GM06990 (cell line): Measurements from ENCODE around the gene SMYD4.
A peak's percentile ranks its signal among the peaks of the same experiment; 100 is the strongest.

ENCODE experiments used
- DNase-seq: peaks from one replicate; pipeline ENCODE4 v3.0.0-alpha.2; 2011; ENCODE audit not compliant: insufficient read length; ENCODE audit errors: extremely low read depth
- H3K27me3 ChIP-seq: replicated peaks from 2 replicates; pipeline ENCODE4 v1.6.0; 2011; ENCODE audit warnings: low read length; ENCODE audit not compliant: control insufficient read depth, insufficient read depth
- H3K36me3 ChIP-seq: 2 replicates; pipeline ENCODE4 v1.5.1; 2011; ENCODE audit warnings: low read length; ENCODE audit not compliant: control insufficient read depth, insufficient read depth
- H3K4me3 ChIP-seq: replicated peaks from 2 replicates; pipeline ENCODE4 v1.5.1; 2011; ENCODE audit warnings: low read depth, mild to moderate bottlenecking, control low read depth, low read length
- TF ChIP-seq, protein P1 (sequence below): IDR thresholded peaks from 2 replicates; pipeline ENCODE4 v1.5.1; 2011; ENCODE audit warnings: low read length, control low read depth, mild to moderate bottlenecking, inconsistent platforms; ENCODE audit not compliant: insufficient read depth, poor library complexity, severe bottlenecking

SMYD4 gene

DNA sequence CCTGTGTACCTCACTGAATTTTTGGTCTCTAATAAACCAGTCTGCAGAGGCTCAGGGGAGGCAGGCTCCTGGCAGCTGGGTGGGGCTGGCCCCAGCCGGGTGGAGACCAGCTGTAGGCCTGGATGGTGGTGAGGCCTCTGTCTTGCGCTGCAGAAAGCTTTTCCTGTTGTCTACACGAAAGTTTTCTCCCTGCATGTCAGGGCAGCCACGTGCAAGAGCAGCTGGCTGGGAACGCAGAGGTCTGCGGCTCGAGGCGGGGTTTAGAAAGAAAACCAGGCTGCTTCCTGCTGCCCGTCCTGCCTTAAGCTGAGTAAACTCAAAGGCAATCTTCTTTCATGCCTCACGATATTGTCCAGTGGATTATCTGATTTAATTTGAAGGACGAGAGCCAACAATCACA lies 65.4 kb downstream of the SMYD4 start:
- Histone ChIP-seq H3K27me3 (no peaks in the 10 kb centered on the region), H3K4me3 (no peak overlapping the region), H3K36me3 (no peaks in the 10 kb centered on the region)
- DNase-seq = peak; percentile 69
- TF ChIP-seq, protein P1, sequence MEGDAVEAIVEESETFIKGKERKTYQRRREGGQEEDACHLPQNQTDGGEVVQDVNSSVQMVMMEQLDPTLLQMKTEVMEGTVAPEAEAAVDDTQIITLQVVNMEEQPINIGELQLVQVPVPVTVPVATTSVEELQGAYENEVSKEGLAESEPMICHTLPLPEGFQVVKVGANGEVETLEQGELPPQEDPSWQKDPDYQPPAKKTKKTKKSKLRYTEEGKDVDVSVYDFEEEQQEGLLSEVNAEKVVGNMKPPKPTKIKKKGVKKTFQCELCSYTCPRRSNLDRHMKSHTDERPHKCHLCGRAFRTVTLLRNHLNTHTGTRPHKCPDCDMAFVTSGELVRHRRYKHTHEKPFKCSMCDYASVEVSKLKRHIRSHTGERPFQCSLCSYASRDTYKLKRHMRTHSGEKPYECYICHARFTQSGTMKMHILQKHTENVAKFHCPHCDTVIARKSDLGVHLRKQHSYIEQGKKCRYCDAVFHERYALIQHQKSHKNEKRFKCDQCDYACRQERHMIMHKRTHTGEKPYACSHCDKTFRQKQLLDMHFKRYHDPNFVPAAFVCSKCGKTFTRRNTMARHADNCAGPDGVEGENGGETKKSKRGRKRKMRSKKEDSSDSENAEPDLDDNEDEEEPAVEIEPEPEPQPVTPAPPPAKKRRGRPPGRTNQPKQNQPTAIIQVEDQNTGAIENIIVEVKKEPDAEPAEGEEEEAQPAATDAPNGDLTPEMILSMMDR = no peak

DNA sequence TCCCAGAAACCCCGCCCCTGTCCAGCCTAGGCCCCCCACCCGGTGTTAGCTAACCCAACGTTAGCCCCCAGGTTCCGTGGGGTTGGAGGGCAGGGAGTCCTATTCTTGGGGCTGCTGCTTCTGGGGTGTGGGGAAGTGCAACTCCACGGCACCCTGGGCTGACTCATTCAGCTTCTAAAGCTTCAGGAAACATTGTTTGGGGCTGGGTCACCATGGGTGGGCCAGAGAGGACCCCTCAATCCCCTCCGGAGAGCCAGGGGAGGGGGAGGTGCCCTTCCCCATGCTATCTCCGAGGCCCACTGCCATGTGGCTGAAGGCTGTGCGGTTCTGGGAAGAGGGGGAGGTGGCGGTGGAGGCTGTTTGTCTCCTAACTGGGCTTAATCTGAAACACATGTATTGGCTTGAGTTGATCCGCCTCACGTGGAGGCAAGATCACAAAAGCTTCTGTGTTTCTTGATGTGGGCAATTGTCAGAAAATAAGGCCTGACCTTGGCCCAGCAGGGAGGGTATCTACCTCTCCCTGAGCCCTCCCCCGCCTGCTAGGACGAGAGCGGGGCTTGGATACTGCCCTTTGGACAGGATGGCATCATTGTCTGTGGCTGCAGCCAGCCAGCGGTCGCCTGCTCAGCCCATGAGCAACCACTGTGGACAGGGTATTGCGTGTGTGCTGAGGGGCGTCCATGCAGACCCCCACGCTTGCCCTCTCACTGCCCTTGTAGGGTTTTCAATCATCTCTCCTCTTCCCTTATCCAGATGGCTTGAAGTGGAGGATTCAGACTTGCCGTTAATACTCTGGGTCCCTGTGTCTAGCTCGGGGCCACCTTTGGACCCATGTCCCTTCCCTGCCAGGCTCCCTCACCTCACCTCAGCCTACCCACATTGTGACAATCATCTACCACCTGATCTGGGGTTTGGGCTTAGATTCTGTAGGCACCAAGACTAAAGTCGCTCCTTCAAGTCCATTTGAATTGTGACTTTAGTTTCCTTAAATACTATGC lies 66.5 kb downstream of the SMYD4 start:
- peak; percentile 45 for DNase-seq
- Histone ChIP-seq H3K4me3 (no peak overlapping the region; the same call in 1 of the 2 replicates), H3K27me3 (no peaks in the 10 kb centered on the region), H3K36me3 (no peaks in the 10 kb centered on the region)
- TF ChIP-seq, protein P1 = no peak

DNA sequence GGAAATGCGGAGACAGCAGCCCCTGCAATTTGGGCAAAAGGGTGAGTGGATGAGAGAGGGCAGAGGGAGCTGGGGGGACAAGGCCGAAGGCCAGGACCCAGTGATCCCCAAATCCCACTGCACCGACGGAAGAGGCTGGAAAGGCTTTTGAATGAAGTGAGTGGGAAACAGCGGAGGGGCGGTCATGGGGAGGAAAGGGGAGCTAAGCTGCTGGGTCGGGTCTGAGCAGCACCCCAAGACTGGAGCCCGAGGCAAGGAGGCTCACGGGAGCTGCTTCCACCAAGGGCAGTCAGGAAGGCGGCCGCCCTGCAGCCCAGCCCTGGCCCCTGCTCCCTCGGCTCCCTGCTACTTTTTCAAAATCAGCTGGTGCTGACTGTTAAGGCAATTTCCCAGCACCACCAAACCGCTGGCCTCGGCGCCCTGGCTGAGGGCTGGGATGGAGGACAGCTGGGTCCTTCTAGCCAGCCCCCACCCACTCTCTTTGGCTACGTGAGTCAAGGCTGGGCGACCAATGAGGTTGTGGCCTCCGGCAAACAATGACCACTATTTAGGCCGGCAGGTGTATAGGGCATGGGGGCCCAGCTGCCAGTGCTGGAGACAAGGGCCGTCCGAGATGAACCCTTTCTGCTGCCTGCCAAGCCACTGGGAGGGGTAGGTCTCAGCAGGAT lies 67.3 kb downstream of the SMYD4 start:
- no peak overlapping the region for H3K4me3 ChIP-seq
- DNase-seq = peak; percentile 37
- TF ChIP-seq, protein P1 = no peak

DNA sequence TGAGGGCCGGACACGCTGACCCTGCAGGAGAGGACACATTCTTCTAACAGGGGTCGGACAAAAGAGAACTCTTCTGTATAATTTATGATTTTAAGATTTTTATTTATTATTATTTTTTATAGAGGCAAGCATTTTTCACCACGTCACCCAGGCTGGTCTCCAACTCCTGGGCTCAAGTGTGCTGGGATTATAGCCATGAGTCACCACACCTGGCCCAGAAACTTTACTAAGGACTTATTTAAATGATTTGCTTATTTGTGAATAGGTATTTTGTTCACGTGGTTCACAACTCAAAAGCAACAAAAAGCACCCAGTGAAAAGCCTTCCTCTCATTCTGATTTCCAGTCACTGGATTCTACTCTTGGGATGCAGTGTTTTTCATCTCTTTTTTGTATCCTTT lies 70.2 kb downstream of the SMYD4 start:
- Histone ChIP-seq H3K36me3 (no peaks in the 10 kb centered on the region), H3K27me3 (no peaks in the 10 kb centered on the region), H3K4me3 (no peak overlapping the region)
- TF ChIP-seq, protein P1 = no peak
- no peak for DNase-seq

More for the DNA sequence above, 67.3 kb downstream of the SMYD4 start:
- no peaks in the 10 kb centered on the region for H3K36me3 ChIP-seq
- no peaks in the 10 kb centered on the region for H3K27me3 ChIP-seq

DNA sequence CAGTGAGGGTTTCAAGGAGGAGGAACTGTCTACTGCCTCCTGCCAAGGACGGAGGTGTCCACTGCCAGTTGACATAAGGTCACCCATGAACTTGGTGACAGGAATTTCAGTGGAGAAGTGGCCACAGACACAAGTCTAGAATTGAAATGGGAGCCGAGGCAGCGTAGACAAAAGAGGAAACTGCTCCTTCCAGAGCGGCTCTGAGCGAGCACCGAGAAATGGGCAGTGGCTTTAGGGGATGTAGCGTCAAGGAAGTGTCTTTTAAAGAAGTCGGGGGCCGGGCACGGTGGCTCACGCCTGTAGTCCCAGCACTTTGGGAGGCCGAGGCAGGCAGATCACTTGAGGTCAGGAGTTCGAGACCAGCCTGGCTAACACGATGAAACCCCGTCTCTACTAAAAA lies 70.9 kb downstream of the SMYD4 start:
- TF ChIP-seq, protein P1 = no peak
- Histone ChIP-seq H3K27me3 (no peaks in the 10 kb centered on the region), H3K36me3 (no peaks in the 10 kb centered on the region), H3K4me3 (no peak overlapping the region)
- no peak for DNase-seq
